HEK293 (cell line): ENCODE measurements around the gene PDE9A.
A peak's percentile ranks its signal among the peaks of the same experiment; 100 is the strongest.

Source experiments
- CTCF ChIA-PET: fragments of 350-600 bp; formaldehyde crosslinking; extraction: SDS; loops from one replicate; lab custom pipeline; 2021; ENCODE audit warnings: antibody characterized with exemption; lab: Yijun Ruan, JAX
- POLR2A ChIA-PET: fragments of 300-600 bp; formaldehyde crosslinking; extraction: SDS; loops from one replicate; lab custom pipeline; 2020; ENCODE audit warnings: antibody characterized with exemption, inconsistent platforms; lab: Yijun Ruan, JAX
- H3K27ac ChIP-seq: fragments of 200-500 bp; sonication (Bioruptor generic); 2 replicates; pipeline ENCODE4 v1.5.1; 2014; ENCODE audit warnings: low read depth, low read length, control low read depth, inconsistent platforms; ENCODE audit errors: extremely low read depth
- H3K36me3 ChIP-seq, 2 experiments: fragments of 200-500 bp in 1 of 2; sonication (Bioruptor generic) in 1 of 2; 1 replicate in 1 of 2; 2 replicates in 1 of 2; pipeline ENCODE4 v1.5.1; 2014 to 2017; ENCODE audit warnings: inconsistent platforms in 2 of 2, low read length in 2 of 2; ENCODE audit not compliant: control insufficient read depth in 2 of 2, insufficient read depth in 1 of 2
- H3K4me1 ChIP-seq: fragments of 200-500 bp; sonication (Bioruptor generic); 2 replicates; pipeline ENCODE4 v1.5.1; 2014; ENCODE audit warnings: mild to moderate bottlenecking, low read length, inconsistent platforms; ENCODE audit not compliant: control insufficient read depth, insufficient read depth
- H3K4me3 ChIP-seq: 2 replicates; pipeline ENCODE4 v1.5.1; 2011; ENCODE audit warnings: low read depth, mild to moderate bottlenecking, control low read depth, low read length, moderate library complexity
- H3K9me3 ChIP-seq: fragments of 200-500 bp; sonication (Bioruptor generic); 2 replicates; pipeline ENCODE4 v1.5.1; 2014; ENCODE audit warnings: low read depth, low read length, inconsistent platforms; ENCODE audit not compliant: control insufficient read depth, insufficient read depth
- EGR2 ChIP-seq: fragments of 450-650 bp; formaldehyde crosslinking; IDR thresholded peaks from 2 replicates; pipeline ENCODE4 v1.5.1; 2016; ENCODE audit warnings: low read depth, missing biosample characterization, missing genetic modification characterization
- GLIS1 ChIP-seq: fragments of 450-650 bp; formaldehyde crosslinking; IDR thresholded peaks from 2 replicates; pipeline ENCODE4 v1.5.1; 2016; ENCODE audit warnings: missing biosample characterization, missing genetic modification characterization
- KLF1 ChIP-seq: fragments of 450-650 bp; formaldehyde crosslinking; IDR thresholded peaks from 2 replicates; pipeline ENCODE4 v1.5.1; 2016; ENCODE audit warnings: missing biosample characterization, missing genetic modification characterization
- OSR2 ChIP-seq: fragments of 450-650 bp; formaldehyde crosslinking; IDR thresholded peaks from 2 replicates; pipeline ENCODE4 v1.5.1; 2016; ENCODE audit warnings: missing biosample characterization, missing genetic modification characterization
- ZBTB48 ChIP-seq: fragments of 450-650 bp; formaldehyde crosslinking; IDR thresholded peaks from 2 replicates; pipeline ENCODE4 v1.5.1; 2016; ENCODE audit warnings: missing biosample characterization, missing genetic modification characterization
- ZFP37 ChIP-seq: fragments of 450-650 bp; formaldehyde crosslinking; IDR thresholded peaks from 2 replicates; pipeline ENCODE4 v1.5.1; 2016; ENCODE audit warnings: missing biosample characterization, missing genetic modification characterization
- ZNF146 ChIP-seq: fragments of 450-650 bp; formaldehyde crosslinking; IDR thresholded peaks from 2 replicates; pipeline ENCODE4 v1.5.1; 2016; ENCODE audit warnings: missing biosample characterization, missing genetic modification characterization
- ZNF157 ChIP-seq: fragments of 450-650 bp; formaldehyde crosslinking; IDR thresholded peaks from 2 replicates; pipeline ENCODE4 v1.5.1; 2016; ENCODE audit warnings: missing biosample characterization, missing genetic modification characterization
- ZNF223 ChIP-seq: fragments of 450-650 bp; formaldehyde crosslinking; IDR thresholded peaks from 2 replicates; pipeline ENCODE4 v1.5.1; 2016; ENCODE audit warnings: missing biosample characterization, missing genetic modification characterization
- ZNF23 ChIP-seq: fragments of 450-650 bp; formaldehyde crosslinking; IDR thresholded peaks from 2 replicates; pipeline ENCODE4 v1.5.1; 2016; ENCODE audit warnings: missing biosample characterization, missing genetic modification characterization, borderline replicate concordance
- ZNF239 ChIP-seq: fragments of 450-650 bp; formaldehyde crosslinking; IDR thresholded peaks from 2 replicates; pipeline ENCODE4 v1.5.1; 2016; ENCODE audit warnings: missing biosample characterization, missing genetic modification characterization
- ZNF311 ChIP-seq: fragments of 450-650 bp; formaldehyde crosslinking; IDR thresholded peaks from 2 replicates; pipeline ENCODE4 v1.5.1; 2017; ENCODE audit warnings: missing biosample characterization, missing genetic modification characterization, borderline replicate concordance
- ZNF544 ChIP-seq: fragments of 450-650 bp; formaldehyde crosslinking; IDR thresholded peaks from 2 replicates; pipeline ENCODE4 v1.5.0; 2017; ENCODE audit warnings: missing biosample characterization, missing genetic modification characterization
- ZNF600 ChIP-seq: fragments of 450-650 bp; formaldehyde crosslinking; IDR thresholded peaks from 2 replicates; pipeline ENCODE4 v1.5.1; 2016; ENCODE audit warnings: missing biosample characterization, missing genetic modification characterization
- ZNF629 ChIP-seq: fragments of 450-650 bp; formaldehyde crosslinking; IDR thresholded peaks from 2 replicates; pipeline ENCODE4 v1.5.1; 2017; ENCODE audit warnings: missing biosample characterization, missing genetic modification characterization
- ZNF837 ChIP-seq: fragments of 450-650 bp; formaldehyde crosslinking; IDR thresholded peaks from 2 replicates; pipeline ENCODE4 v1.5.1; 2016; ENCODE audit warnings: missing biosample characterization, missing genetic modification characterization
- ZSCAN23 ChIP-seq: fragments of 450-650 bp; formaldehyde crosslinking; IDR thresholded peaks from 2 replicates; pipeline ENCODE4 v1.5.1; 2016; ENCODE audit warnings: missing biosample characterization, missing genetic modification characterization
- TF ChIP-seq, protein P1 (sequence below): fragments of 450-650 bp; formaldehyde crosslinking; IDR thresholded peaks from 2 replicates; pipeline ENCODE4 v1.5.1; 2017; ENCODE audit warnings: missing biosample characterization, mild to moderate bottlenecking, missing genetic modification characterization, moderate library complexity
- TF ChIP-seq, protein P2 (sequence below): fragments of 450-650 bp; formaldehyde crosslinking; IDR thresholded peaks from 2 replicates; pipeline ENCODE4 v1.5.1; 2016; ENCODE audit warnings: missing biosample characterization, missing genetic modification characterization
- TF ChIP-seq, protein P3 (sequence below): fragments of 450-650 bp; formaldehyde crosslinking; IDR thresholded peaks from 2 replicates; pipeline ENCODE4 v1.5.1; 2016; ENCODE audit warnings: missing biosample characterization, missing genetic modification characterization
- TF ChIP-seq, protein P4 (sequence below): fragments of 450-650 bp; formaldehyde crosslinking; IDR thresholded peaks from 2 replicates; pipeline ENCODE4 v1.5.1; 2016; ENCODE audit warnings: missing biosample characterization, missing genetic modification characterization
- TF ChIP-seq, protein P5 (sequence below): fragments of 450-650 bp; formaldehyde crosslinking; IDR thresholded peaks from 2 replicates; pipeline ENCODE4 v1.5.1; 2017; ENCODE audit warnings: missing biosample characterization, missing genetic modification characterization
- TF ChIP-seq, protein P6 (sequence below): fragments of 450-650 bp; formaldehyde crosslinking; IDR thresholded peaks from 2 replicates; pipeline ENCODE4 v1.5.1; 2016; ENCODE audit warnings: missing biosample characterization, missing genetic modification characterization

The PDE9A gene

DNA sequence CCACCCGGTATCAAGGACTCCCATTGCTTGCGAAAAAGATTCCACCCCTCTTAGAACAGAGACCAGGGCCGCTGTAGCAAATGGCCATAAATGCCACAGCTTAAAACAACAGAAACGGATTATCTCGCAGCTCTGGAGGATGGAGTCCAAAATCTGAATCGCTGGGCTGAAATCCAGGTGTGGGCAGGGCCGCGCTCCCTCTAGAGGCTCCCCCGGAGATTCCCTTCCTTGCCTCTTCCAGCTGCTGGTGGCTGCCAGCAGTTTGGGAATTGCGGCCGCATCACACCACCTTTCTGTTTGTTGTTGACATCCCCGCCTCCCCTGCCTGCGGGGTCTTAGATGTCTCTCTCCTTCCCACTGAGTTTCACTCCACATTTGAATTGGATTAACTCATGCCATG, 15.6 kb downstream of the PDE9A start:
- CTCF ChIA-PET: interaction anchor here (0.7 kb wide), 1 partner anchor 310 kb away, joined by 5 read pairs; no protein-coding TSS in a partner anchor
- POLR2A ChIA-PET: no interaction called here
- H3K9me3 ChIP-seq: no peaks in the 10 kb centered on the region
- TF ChIP-seq GLIS1 (tag by site-specific recombination): peak; percentile 78
- no peak for TF ChIP-seq ZNF157 (tag by site-specific recombination)
- 0 out of 2 replicates have a peak, but pooled peaks have one; percentile 36 for TF ChIP-seq EGR2
- TF ChIP-seq ZNF629 (tag by site-specific recombination): 0 out of 2 replicates have a peak, but pooled peaks have one; percentile 7
- TF ChIP-seq OSR2 (tag by site-specific recombination): peak; percentile 33; the same call in 1 of the 2 replicates
- TF ChIP-seq, protein P1, sequence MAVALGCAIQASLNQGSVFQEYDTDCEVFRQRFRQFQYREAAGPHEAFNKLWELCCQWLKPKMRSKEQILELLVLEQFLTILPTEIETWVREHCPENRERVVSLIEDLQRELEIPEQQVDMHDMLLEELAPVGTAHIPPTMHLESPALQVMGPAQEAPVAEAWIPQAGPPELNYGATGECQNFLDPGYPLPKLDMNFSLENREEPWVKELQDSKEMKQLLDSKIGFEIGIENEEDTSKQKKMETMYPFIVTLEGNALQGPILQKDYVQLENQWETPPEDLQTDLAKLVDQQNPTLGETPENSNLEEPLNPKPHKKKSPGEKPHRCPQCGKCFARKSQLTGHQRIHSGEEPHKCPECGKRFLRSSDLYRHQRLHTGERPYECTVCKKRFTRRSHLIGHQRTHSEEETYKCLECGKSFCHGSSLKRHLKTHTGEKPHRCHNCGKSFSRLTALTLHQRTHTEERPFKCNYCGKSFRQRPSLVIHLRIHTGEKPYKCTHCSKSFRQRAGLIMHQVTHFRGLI (tag by site-specific recombination): no peak; the same call in 1 of the 2 replicates
- TF ChIP-seq, protein P2, sequence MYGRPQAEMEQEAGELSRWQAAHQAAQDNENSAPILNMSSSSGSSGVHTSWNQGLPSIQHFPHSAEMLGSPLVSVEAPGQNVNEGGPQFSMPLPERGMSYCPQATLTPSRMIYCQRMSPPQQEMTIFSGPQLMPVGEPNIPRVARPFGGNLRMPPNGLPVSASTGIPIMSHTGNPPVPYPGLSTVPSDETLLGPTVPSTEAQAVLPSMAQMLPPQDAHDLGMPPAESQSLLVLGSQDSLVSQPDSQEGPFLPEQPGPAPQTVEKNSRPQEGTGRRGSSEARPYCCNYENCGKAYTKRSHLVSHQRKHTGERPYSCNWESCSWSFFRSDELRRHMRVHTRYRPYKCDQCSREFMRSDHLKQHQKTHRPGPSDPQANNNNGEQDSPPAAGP (tag by site-specific recombination): no peak
- TF ChIP-seq, protein P3, sequence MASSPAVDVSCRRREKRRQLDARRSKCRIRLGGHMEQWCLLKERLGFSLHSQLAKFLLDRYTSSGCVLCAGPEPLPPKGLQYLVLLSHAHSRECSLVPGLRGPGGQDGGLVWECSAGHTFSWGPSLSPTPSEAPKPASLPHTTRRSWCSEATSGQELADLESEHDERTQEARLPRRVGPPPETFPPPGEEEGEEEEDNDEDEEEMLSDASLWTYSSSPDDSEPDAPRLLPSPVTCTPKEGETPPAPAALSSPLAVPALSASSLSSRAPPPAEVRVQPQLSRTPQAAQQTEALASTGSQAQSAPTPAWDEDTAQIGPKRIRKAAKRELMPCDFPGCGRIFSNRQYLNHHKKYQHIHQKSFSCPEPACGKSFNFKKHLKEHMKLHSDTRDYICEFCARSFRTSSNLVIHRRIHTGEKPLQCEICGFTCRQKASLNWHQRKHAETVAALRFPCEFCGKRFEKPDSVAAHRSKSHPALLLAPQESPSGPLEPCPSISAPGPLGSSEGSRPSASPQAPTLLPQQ (tag by site-specific recombination): no peak
- TF ChIP-seq ZNF600 (tag by site-specific recombination): peak; percentile 27; the same call in 1 of the 2 replicates
- TF ChIP-seq, all 188 proteins: peak for 5
- H3K4me3 ChIP-seq: no peak overlapping the region
- H3K4me1 ChIP-seq: peaks cover 40% of the 10 kb centered on the region
- peaks cover 7 to 11% of the 10 kb centered on the region in 2 experiments; a peak in 2 of 3 replicates for H3K36me3 ChIP-seq
- no peak overlapping the region for H3K27ac ChIP-seq

DNA sequence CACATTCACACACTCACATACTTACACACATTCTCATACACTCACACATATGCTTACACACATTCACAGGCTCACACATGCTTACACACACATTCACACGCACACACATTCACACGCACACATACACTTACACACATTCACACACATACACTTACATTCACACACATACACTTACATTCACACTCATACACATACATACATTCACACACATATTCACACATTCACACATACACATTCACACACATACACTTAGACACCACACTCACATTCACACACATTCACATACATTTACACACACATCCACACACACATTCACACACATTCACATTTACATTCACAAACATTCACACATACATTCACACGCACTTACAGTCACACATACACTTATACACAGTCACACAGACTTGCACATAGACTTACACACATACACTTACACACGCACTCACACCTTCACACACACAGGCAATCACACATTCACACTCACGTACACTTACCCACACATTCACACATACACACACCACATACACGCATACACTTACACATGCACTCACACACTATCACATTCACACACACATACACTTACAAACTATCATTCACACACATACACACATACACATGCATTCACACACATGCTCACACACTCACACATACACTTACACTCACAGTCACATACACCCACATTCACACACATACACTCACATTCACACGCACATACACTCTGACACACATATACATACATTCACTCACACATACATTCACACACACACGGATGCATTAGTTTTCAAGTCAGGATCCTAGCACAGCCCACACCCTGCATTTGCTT, 16.8 kb downstream of the PDE9A start:
- H3K27ac ChIP-seq: no peak overlapping the region
- ChIA-PET CTCF (no interaction called here), POLR2A (no interaction called here)
- H3K4me1 ChIP-seq: peaks cover 44% of the 10 kb centered on the region
- H3K36me3 ChIP-seq: peaks cover 7 to 11% of the 10 kb centered on the region in 2 experiments; a peak in 2 of 3 replicates
- H3K9me3 ChIP-seq: no peaks in the 10 kb centered on the region
- H3K4me3 ChIP-seq: no peak overlapping the region
- TF ChIP-seq ZFP37 (tag by site-specific recombination) (no peak), KLF1 (tag by site-specific recombination) (peak; percentile 45), ZNF23 (tag by site-specific recombination) (no peak), ZBTB48 (tag by site-specific recombination) (0 out of 2 replicates have a peak, but pooled peaks have one; percentile 17), ZNF837 (tag by site-specific recombination) (peak; percentile 68; the same call in 1 of the 2 replicates), ZSCAN23 (tag by site-specific recombination) (0 out of 2 replicates have a peak, but pooled peaks have one; percentile 65), ZNF223 (tag by site-specific recombination) (no peak), ZNF544 (tag by site-specific recombination) (0 out of 2 replicates have a peak, but pooled peaks have one; percentile 34), ZNF239 (tag by site-specific recombination) (peak; percentile 59), ZNF311 (tag by site-specific recombination) (peak; percentile 92), ZNF146 (no peak)
- TF ChIP-seq, protein P4, sequence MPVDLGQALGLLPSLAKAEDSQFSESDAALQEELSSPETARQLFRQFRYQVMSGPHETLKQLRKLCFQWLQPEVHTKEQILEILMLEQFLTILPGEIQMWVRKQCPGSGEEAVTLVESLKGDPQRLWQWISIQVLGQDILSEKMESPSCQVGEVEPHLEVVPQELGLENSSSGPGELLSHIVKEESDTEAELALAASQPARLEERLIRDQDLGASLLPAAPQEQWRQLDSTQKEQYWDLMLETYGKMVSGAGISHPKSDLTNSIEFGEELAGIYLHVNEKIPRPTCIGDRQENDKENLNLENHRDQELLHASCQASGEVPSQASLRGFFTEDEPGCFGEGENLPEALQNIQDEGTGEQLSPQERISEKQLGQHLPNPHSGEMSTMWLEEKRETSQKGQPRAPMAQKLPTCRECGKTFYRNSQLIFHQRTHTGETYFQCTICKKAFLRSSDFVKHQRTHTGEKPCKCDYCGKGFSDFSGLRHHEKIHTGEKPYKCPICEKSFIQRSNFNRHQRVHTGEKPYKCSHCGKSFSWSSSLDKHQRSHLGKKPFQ (tag by site-specific recombination): peak; percentile 99
- TF ChIP-seq, protein P5, sequence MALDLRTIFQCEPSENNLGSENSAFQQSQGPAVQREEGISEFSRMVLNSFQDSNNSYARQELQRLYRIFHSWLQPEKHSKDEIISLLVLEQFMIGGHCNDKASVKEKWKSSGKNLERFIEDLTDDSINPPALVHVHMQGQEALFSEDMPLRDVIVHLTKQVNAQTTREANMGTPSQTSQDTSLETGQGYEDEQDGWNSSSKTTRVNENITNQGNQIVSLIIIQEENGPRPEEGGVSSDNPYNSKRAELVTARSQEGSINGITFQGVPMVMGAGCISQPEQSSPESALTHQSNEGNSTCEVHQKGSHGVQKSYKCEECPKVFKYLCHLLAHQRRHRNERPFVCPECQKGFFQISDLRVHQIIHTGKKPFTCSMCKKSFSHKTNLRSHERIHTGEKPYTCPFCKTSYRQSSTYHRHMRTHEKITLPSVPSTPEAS (tag by site-specific recombination): peak; percentile 96
- TF ChIP-seq, protein P6, sequence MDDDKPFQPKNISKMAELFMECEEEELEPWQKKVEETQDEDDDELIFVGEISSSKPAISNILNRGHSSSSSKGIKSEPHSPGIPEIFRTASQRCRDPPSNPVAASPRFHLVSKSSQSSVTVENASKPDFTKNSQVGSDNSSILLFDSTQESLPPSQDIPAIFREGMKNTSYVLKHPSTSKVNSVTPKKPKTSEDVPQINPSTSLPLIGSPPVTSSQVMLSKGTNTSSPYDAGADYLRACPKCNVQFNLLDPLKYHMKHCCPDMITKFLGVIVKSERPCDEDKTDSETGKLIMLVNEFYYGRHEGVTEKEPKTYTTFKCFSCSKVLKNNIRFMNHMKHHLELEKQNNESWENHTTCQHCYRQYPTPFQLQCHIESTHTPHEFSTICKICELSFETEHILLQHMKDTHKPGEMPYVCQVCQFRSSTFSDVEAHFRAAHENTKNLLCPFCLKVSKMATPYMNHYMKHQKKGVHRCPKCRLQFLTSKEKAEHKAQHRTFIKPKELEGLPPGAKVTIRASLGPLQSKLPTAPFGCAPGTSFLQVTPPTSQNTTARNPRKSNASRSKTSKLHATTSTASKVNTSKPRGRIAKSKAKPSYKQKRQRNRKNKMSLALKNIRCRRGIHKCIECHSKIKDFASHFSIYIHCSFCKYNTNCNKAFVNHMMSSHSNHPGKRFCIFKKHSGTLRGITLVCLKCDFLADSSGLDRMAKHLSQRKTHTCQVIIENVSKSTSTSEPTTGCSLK (tag by site-specific recombination): 0 out of 2 replicates have a peak, but pooled peaks have one; percentile 3
